Measurements from ENCODE around the gene CCNG2. TPM values are rescaled to one million over a fixed set of nuclear protein-coding genes. Genes with fewer than 3 reads are reported as not detected.
A peak's percentile ranks its signal among the peaks of the same experiment; 100 is the strongest.

CCNG2 gene
- total and polyA plus RNA-seq, 2 of the 4 experiments (the other 2 are of a cell fraction): 11.3 to 14.9 TPM

GRCh38 chr4:77174426-77174825 is 17.4 kb downstream of the CCNG2 start:
- H2AK9ac ChIP-seq (replicated peaks; ENCODE audit: low read depth, low read length, poor library complexity): no peak overlapping the region
- peaks cover 5% of the 10 kb centered on the region; the same call in 1 of the 2 replicates for H4K20me1 ChIP-seq (ENCODE audit: insufficient read depth, low read length)
- H3K56ac ChIP-seq (ENCODE audit: extremely low read depth, insufficient read depth, low read length): no peak overlapping the region
- peaks cover 10% of the 10 kb centered on the region for H3K4me1 ChIP-seq (ENCODE audit: control insufficient read depth, insufficient read depth, low read length)
- peaks cover 10% of the 10 kb centered on the region for H3K36me3 ChIP-seq (ENCODE audit: control insufficient read depth, insufficient read depth, low read length)
- 0 out of 4 replicates have a peak, but pooled peaks cover 0 to 4% of the 10 kb centered on the region in 2 experiments for H3K79me1 ChIP-seq (ENCODE audit: low read depth in 1 of 2, low read length in 2 of 2)
- no peak overlapping the region for H2BK5ac ChIP-seq (ENCODE audit: low read depth, low read length, poor library complexity, severe bottlenecking)
- H3K4me2 ChIP-seq (ENCODE audit: low read depth, low read length): no peak overlapping the region
- no peak overlapping the region for H2BK120ac ChIP-seq (ENCODE audit: low read depth, low read length)
- in situ Hi-C loops (cut with MboI; ENCODE audit: low sequenced_read_pairs): loop anchor here (5.0 to 25.0 kb wide), 2 partner anchors 102 to 412 kb away; no protein-coding TSS in a partner anchor
- no peak overlapping the region for H3K23ac ChIP-seq (ENCODE audit: low read depth, low read length)
- H2AK5ac ChIP-seq (ENCODE audit: low read depth, low read length): no peak overlapping the region
- WGBS, 2 experiments (ENCODE audit: extremely low coverage in 2 of 2, insufficient read length in 1 of 2): no CpG with 5 or more reads among the region's 3 CpGs
- H2BK20ac ChIP-seq (ENCODE audit: low read depth, low read length): no peak overlapping the region
- no TSS peak for BruUV-seq (replicated peaks)
- H4K5ac ChIP-seq (ENCODE audit: low read depth, low read length): no peak overlapping the region
- DNase-seq (peak; percentile 50), ATAC-seq (ENCODE audit: low read depth) (no peak)
- no peak overlapping the region for H3K27ac ChIP-seq (ENCODE audit: insufficient read depth, low read length)
- 0 out of 2 replicates have a peak overlapping the region, but pooled peaks have one; percentile 22 for H3K18ac ChIP-seq (ENCODE audit: low read depth, low read length)
- H2AFZ ChIP-seq (replicated peaks; ENCODE audit: low read length, poor library complexity): peak overlapping the region; percentile 26
- H3K27me3 ChIP-seq (ENCODE audit: control insufficient read depth, insufficient read depth, low read length): peaks cover 48% of the 10 kb centered on the region
- no peak overlapping the region for H3K14ac ChIP-seq (replicated peaks; ENCODE audit: low read depth, low read length)
- H3K9me1 ChIP-seq (ENCODE audit: insufficient read depth, low read length): peaks cover 7% of the 10 kb centered on the region
- no peak overlapping the region for H3K9ac ChIP-seq (ENCODE audit: low read depth, low read length)
- no peak overlapping the region for H4K8ac ChIP-seq (ENCODE audit: low read depth in 2 of 2, low read length in 2 of 2)
- H3K4ac ChIP-seq (ENCODE audit: low read depth, low read length): no peak overlapping the region; the same call in 1 of the 2 replicates
- no peaks in the 10 kb centered on the region for H3K9me3 ChIP-seq (ENCODE audit: control insufficient read depth, insufficient read depth, low read length)
- H3K4me3 ChIP-seq (ENCODE audit: insufficient read depth, low read depth, low read length): no peak overlapping the region
- no peak for TF ChIP-seq FOS (IDR thresholded peaks at IDR 0.05; ENCODE audit: low read depth, low read length)
- TF ChIP-seq RCOR1 (IDR thresholded peaks at IDR 0.05; ENCODE audit: insufficient replicate concordance, low read length): no peak
- no peak for TF ChIP-seq RAD21 (IDR thresholded peaks at IDR 0.05; ENCODE audit: low read length)
- no peak for TF ChIP-seq MAFK (IDR thresholded peaks at IDR 0.05; ENCODE audit: low read depth, low read length)
- TF ChIP-seq CTCF (conservative IDR thresholded peaks at IDR 0.05; ENCODE audit: low read depth, low read length): no peak
- peak overlapping the region; percentile 11; the same call in 1 of the 2 replicates for H4K91ac ChIP-seq (ENCODE audit: insufficient read depth, low read depth, low read length)
- POLR2A ChIA-PET (ENCODE audit: unreplicated experiment): interaction anchor here (1.0 kb wide), 1 partner anchor 98 kb away, joined by 5 read pairs; no protein-coding TSS in a partner anchor
- CTCF ChIA-PET: interaction anchor here (1.3 kb wide), 1 partner anchor 29 kb away, joined by 3 read pairs; no protein-coding TSS in a partner anchor
- intact Hi-C loops (cut with micrococcal nuclease): no loop called here
- no peak overlapping the region; the same call in 2 of the 3 replicates for H2BK15ac ChIP-seq (ENCODE audit: low read depth, low read length)
- dilution Hi-C loops (cut with HindIII; ENCODE audit: low sequenced_read_pairs, unreplicated experiment): no loop called here

All from IMR-90 (cell line).